ENCODE data around the gene CATSPER4.

The CATSPER4 gene

DNA sequence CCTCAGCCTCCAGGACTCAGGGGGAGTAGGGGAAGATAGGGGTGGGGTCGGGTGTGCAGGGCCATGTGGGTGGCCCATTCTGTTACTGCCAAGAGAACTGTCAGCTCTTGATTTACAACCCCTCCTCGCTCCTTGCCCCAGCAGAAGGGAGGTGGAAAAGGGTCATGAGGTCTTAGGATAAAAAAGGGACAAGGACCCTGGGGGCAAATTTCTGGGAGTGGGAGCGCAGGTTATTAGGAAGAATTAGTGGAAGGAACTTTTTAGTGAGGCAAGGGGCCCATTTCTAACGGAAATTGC, 30.7 kb upstream of the CATSPER4 start:
- Mint-ChIP-seq H3K36me3 (ENCODE audit: insufficient read depth) (peaks cover 1% of the 10 kb centered on the region), H3K4me3 (no peak overlapping the region), H3K27me3 (peaks cover 50% of the 10 kb centered on the region), H3K27ac (ENCODE audit: low read depth) (no peak overlapping the region), H3K9me3 (no peaks in the 10 kb centered on the region), H3K4me1 (peaks cover 5% of the 10 kb centered on the region)
- no peak for ATAC-seq (replicated peaks; ENCODE audit: extremely low read depth, poor library complexity, severe bottlenecking)
- DNase-seq (ENCODE audit: low spot score in 2 of 2), result no peak

GRCh38 chr1:26160527-26161414, 29.6 kb upstream of the CATSPER4 start:
- no peak overlapping the region for H3K27ac Mint-ChIP-seq (ENCODE audit: low read depth)
- DNase-seq (ENCODE audit: low spot score in 2 of 2), result no peak
- H3K27me3 Mint-ChIP-seq, result peaks cover 46% of the 10 kb centered on the region
- no peaks in the 10 kb centered on the region for H3K9me3 Mint-ChIP-seq
- no peak for ATAC-seq (replicated peaks; ENCODE audit: extremely low read depth, poor library complexity, severe bottlenecking)
- peaks cover 1% of the 10 kb centered on the region for H3K36me3 Mint-ChIP-seq (ENCODE audit: insufficient read depth)
- H3K4me1 Mint-ChIP-seq, result peaks cover 5% of the 10 kb centered on the region
- H3K4me3 Mint-ChIP-seq, result peak overlapping the region; percentile 4

- peaks cover 7% of the 10 kb centered on the region for H3K4me1 Mint-ChIP-seq
- no peak for DNase-seq (ENCODE audit: low spot score in 2 of 2)
- peaks cover 1% of the 10 kb centered on the region for H3K36me3 Mint-ChIP-seq (ENCODE audit: insufficient read depth)
Measured at GRCh38 chr1:26161415-26162219, 28.8 kb upstream of the CATSPER4 start.

GRCh38 chr1:26162220-26162709, 28.1 kb upstream of the CATSPER4 start:
- Mint-ChIP-seq H3K4me3 (no peak overlapping the region), H3K27me3 (peaks cover 45% of the 10 kb centered on the region), H3K36me3 (ENCODE audit: insufficient read depth) (peaks cover 1% of the 10 kb centered on the region), H3K4me1 (peaks cover 13% of the 10 kb centered on the region), H3K27ac (ENCODE audit: low read depth) (no peak overlapping the region), H3K9me3 (no peaks in the 10 kb centered on the region)
- DNase-seq (ENCODE audit: low spot score in 2 of 2), result no peak
- ATAC-seq (replicated peaks; ENCODE audit: extremely low read depth, poor library complexity, severe bottlenecking), result no peak

More at GRCh38 chr1:26161415-26162219, 28.8 kb upstream of the CATSPER4 start:
- Mint-ChIP-seq H3K4me3 (peak overlapping the region; percentile 4), H3K9me3 (no peaks in the 10 kb centered on the region), H3K27me3 (peaks cover 45% of the 10 kb centered on the region), H3K27ac (ENCODE audit: low read depth) (no peak overlapping the region)
- ATAC-seq (replicated peaks; ENCODE audit: extremely low read depth, poor library complexity, severe bottlenecking), result peak; percentile 27

DNA sequence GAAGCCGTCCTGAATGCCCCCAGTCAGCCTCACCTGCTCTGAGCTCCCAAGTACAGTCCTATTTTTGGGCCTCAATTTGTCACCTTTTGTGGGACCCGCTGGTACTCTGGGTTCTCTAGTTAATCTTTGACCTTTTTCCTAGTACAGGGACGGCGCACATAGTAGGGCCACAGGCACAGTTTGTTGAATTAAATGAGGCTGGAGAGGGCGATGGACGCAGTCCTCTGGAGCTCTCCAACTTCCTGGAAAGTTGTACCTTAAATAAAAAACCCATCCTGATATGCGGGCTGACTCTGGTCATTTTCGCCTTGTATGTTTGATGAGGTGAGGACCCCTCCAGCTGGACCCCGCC, 26.7 kb upstream of the CATSPER4 start:
- peaks cover 1% of the 10 kb centered on the region for H3K36me3 Mint-ChIP-seq (ENCODE audit: insufficient read depth)
- DNase-seq (ENCODE audit: low spot score in 2 of 2), result no peak
- H3K27ac Mint-ChIP-seq (ENCODE audit: low read depth), result no peak overlapping the region
- peaks cover 13% of the 10 kb centered on the region for H3K4me1 Mint-ChIP-seq
- H3K9me3 Mint-ChIP-seq, result no peaks in the 10 kb centered on the region
- peak overlapping the region; percentile 11 for H3K4me3 Mint-ChIP-seq
- H3K27me3 Mint-ChIP-seq, result peaks cover 33% of the 10 kb centered on the region
- ATAC-seq (replicated peaks; ENCODE audit: extremely low read depth, poor library complexity, severe bottlenecking), result no peak

GRCh38 chr1:26164036-26164860, 26.2 kb upstream of the CATSPER4 start:
- DNase-seq (ENCODE audit: low spot score in 2 of 2) (peak in 1 of 2 donors; percentile 47), ATAC-seq (replicated peaks; ENCODE audit: extremely low read depth, poor library complexity, severe bottlenecking) (peak; percentile 61)
- no peak overlapping the region for H3K27ac Mint-ChIP-seq (ENCODE audit: low read depth)
- peak overlapping the region; percentile 59 for H3K4me3 Mint-ChIP-seq
- H3K9me3 Mint-ChIP-seq, result no peaks in the 10 kb centered on the region
- H3K4me1 Mint-ChIP-seq, result peaks cover 13% of the 10 kb centered on the region
- H3K36me3 Mint-ChIP-seq (ENCODE audit: insufficient read depth), result peaks cover 1% of the 10 kb centered on the region
- H3K27me3 Mint-ChIP-seq, result peaks cover 27% of the 10 kb centered on the region

DNA sequence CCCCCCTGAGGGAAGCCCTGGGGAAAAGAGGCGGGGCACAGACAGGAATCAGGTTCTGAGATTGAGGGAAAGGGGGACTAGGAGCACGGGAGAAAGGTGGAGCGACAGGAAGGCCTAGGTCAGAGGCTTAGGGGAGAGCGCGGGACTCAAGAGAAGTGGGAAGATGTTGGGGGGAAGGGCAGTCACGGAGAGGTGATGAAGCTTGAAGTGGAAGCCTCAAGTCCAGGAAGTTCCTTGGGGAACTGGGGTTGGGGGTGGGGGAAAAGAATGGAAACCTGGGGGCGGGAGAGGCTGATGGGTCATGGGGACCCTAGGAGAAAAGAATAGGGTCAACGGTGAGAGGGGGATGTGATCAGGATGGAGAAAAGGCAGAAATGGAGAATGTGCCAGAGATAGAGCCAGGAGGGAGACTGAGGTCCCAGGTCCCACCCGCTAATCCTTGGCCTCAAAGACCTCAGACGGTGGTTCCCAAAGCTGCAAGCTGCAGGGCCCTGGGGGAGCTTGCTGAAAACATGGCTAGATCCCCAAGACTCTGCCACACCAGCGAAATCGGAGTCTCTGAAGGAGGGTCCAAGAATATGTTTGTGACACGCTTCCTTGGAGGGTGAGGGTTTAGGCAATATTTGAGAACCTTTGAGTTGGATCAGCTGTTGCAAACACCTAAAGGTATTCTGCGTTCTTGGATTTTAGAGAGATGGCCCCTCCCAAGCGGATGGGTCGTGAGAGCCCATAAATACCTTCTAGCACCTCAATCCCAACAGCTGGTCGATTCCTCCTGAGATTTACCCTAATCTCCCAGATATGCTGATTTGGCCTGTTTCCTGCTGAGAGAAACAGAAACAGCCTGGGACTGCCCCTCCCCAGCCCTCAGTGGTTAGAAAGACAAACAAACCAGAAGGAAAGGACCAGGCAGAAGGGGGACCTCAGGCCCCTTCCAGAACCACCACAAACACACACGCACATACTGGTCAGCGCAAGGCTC, 25.2 kb upstream of the CATSPER4 start:
- peaks cover 19% of the 10 kb centered on the region for H3K4me1 Mint-ChIP-seq
- H3K4me3 Mint-ChIP-seq, result peak overlapping the region; percentile 59
- H3K9me3 Mint-ChIP-seq, result no peaks in the 10 kb centered on the region
- H3K36me3 Mint-ChIP-seq (ENCODE audit: insufficient read depth), result peaks cover 4% of the 10 kb centered on the region
- H3K27ac Mint-ChIP-seq (ENCODE audit: low read depth), result no peak overlapping the region
- ATAC-seq (replicated peaks; ENCODE audit: extremely low read depth, poor library complexity, severe bottlenecking), result no peak
- no peak for DNase-seq (ENCODE audit: low spot score in 2 of 2)
- peaks cover 18% of the 10 kb centered on the region for H3K27me3 Mint-ChIP-seq

GRCh38 chr1:26166719-26167281, 23.6 kb upstream of the CATSPER4 start:
- Mint-ChIP-seq H3K36me3 (ENCODE audit: insufficient read depth) (peaks cover 8% of the 10 kb centered on the region), H3K27me3 (peaks cover 16% of the 10 kb centered on the region), H3K27ac (ENCODE audit: low read depth) (no peak overlapping the region), H3K4me1 (peaks cover 31% of the 10 kb centered on the region), H3K9me3 (no peaks in the 10 kb centered on the region), H3K4me3 (no peak overlapping the region)
- ATAC-seq (replicated peaks; ENCODE audit: extremely low read depth, poor library complexity, severe bottlenecking), result peak; percentile 23
- DNase-seq (ENCODE audit: low spot score in 2 of 2), result no peak

DNA sequence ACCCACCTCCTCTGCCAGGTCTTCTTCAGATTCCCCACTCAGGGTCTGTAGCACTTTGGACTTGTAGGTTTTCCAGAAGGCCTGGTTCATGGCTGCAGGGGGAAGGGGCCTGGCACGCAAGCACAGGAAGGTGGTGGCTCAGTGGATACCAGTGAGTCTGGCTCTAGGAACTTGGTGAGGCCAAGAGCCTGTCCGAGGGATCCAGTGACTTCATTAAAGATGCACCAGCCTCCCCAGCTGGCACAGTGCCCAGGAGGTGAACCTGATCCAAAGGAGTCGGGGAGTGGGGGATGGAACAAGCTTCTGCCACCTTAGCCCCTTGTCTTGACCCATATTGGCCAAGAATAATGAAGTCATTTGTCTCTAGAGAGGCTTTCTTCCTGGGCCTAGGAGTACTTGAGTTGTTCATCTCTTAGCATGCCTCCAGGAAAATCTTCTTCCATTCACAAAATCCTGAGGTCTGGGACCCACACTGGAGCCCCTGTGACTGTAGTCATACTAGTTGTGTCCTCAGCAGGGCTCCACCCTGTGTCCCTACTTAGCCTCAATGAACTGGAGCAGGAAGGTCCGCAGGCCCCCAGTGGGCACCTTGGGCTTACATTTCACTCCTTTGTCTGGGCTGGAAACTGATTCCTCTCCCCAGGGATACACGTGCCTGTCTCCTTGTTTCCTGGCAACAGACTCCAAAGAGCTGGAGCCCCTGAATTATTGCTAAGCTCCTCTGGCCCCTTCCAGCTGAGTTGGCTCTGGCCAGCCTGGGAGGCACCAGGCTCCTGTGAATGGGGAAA, 21.8 kb upstream of the CATSPER4 start, which contains the start of gene C1orf232:
Gene C1orf232, minus strand, starts transcription at position 554 of the 788 bp plus-strand sequence. Its CDS starts 464 bp downstream, at position 90.
- H3K36me3 Mint-ChIP-seq (ENCODE audit: insufficient read depth), result peaks cover 7% of the 10 kb centered on the region
- H3K9me3 Mint-ChIP-seq, result no peaks in the 10 kb centered on the region

GRCh38 chr1:26169198-26169554, 21.2 kb upstream of the CATSPER4 start:
- Mint-ChIP-seq H3K27ac (ENCODE audit: low read depth) (peak overlapping the region; percentile 38), H3K36me3 (ENCODE audit: insufficient read depth) (peaks cover 7% of the 10 kb centered on the region), H3K4me1 (peaks cover 26% of the 10 kb centered on the region), H3K27me3 (peaks cover 9% of the 10 kb centered on the region), H3K4me3 (peak overlapping the region; percentile 87), H3K9me3 (no peaks in the 10 kb centered on the region)
- ATAC-seq (replicated peaks; ENCODE audit: extremely low read depth, poor library complexity, severe bottlenecking) (no peak), DNase-seq (ENCODE audit: low spot score in 2 of 2) (no peak)

More for the DNA sequence above, 21.8 kb upstream of the CATSPER4 start, which contains the start of gene C1orf232:
- Mint-ChIP-seq H3K27ac (ENCODE audit: low read depth) (peak within 1 kb of the TSS; percentile 38), H3K27me3 (peaks cover 9% of the 10 kb centered on the region), H3K4me3 (peak within 1 kb of the TSS; percentile 87), H3K4me1 (peaks cover 26% of the 10 kb centered on the region)
- ATAC-seq (replicated peaks; ENCODE audit: extremely low read depth, poor library complexity, severe bottlenecking) (no peak), DNase-seq (ENCODE audit: low spot score in 2 of 2) (no peak)
